GM19372 (cell line): ENCODE results near the gene ISCU.
"Not testable (repeated sequence)": the region's sequence is repeated elsewhere in the genome, so short reads cannot be mapped to it uniquely, and the experiment has no call there.

Experiments
- ATAC-seq: cut with Tn5 transposase; IDR thresholded peaks from one replicate; pipeline ENCODE4 v1.9.1; 2021; ENCODE audit warnings: mild to moderate bottlenecking, low read depth, moderate library complexity; ENCODE audit not compliant: unreplicated experiment

The ISCU gene

GRCh38 chr12:108616359-108616758 lies 54.0 kb downstream of the ISCU start:
- ATAC-seq: no peak

GRCh38 chr12:108616941-108617858 lies 54.8 kb downstream of the ISCU start:
- peak; percentile 74 for ATAC-seq

GRCh38 chr12:108618079-108618952 lies 55.9 kb downstream of the ISCU start:
- no peak for ATAC-seq

- ATAC-seq: not testable (repeated sequence)
These were observed 56.5 kb downstream of the ISCU start for GRCh38 chr12:108618953-108619274.
